WI38 (cell line): ENCODE results near the gene LYL1.

Experiments used
- H3K4me3 ChIP-seq: 2 replicates; pipeline ENCODE4 v1.5.1; 2011; ENCODE audit warnings: low read depth, mild to moderate bottlenecking, control low read depth, low read length
- TF ChIP-seq, protein P1 (sequence below): IDR thresholded peaks from 2 replicates; pipeline ENCODE4 v1.5.1; 2012; ENCODE audit warnings: low read depth, mild to moderate bottlenecking, control low read depth, low read length

Gene LYL1

DNA sequence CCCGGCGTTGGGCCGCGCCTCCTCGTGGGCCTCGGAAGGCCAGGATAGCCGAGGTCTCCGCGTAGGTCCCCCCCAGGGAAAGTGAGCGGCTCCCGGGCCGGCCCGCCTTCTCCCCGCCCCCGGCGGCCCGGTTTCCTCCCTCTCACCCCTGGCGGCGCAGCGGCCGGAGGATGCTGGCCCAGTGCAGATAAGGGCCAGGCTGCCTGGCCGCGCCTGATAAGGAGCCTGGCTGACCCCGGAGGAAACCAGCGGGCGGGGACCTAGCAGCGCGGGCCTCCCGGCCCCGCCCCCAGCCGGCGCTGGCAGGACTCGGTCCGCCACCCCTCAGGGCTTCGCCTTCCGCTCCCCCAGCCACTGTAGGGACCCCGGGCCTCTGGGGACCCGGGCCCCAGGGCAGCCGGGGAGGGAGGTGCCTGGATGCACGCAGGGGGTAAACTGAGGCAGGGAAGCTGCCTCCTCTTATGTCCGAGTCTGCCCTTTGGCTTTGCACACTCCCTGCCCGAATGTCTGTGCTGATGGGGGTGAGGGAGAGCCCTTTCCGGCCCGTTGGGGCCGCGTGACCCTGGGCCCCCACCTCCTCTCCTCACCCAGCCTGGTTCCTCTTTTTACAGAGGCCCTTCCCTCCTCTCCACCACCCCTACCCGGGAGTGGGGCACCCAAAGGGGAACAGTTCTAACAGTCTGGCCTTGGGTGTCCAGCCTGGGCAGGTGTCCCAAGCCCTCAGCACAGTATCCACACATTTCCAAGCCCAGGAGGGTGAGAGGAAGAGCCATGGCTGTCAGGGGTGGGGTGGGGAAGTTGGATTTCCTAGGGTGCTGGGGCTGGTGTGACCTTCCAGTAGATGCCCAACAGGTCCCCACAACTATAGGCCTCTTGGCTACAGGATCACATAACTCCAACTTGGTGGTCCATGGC is at the start of gene LYL1:
Gene LYL1, minus strand, starts transcription at position 193 of the 915 bp plus-strand sequence. CDS start 1,687 bp downstream, outside the sequence.
- TF ChIP-seq, protein P1, sequence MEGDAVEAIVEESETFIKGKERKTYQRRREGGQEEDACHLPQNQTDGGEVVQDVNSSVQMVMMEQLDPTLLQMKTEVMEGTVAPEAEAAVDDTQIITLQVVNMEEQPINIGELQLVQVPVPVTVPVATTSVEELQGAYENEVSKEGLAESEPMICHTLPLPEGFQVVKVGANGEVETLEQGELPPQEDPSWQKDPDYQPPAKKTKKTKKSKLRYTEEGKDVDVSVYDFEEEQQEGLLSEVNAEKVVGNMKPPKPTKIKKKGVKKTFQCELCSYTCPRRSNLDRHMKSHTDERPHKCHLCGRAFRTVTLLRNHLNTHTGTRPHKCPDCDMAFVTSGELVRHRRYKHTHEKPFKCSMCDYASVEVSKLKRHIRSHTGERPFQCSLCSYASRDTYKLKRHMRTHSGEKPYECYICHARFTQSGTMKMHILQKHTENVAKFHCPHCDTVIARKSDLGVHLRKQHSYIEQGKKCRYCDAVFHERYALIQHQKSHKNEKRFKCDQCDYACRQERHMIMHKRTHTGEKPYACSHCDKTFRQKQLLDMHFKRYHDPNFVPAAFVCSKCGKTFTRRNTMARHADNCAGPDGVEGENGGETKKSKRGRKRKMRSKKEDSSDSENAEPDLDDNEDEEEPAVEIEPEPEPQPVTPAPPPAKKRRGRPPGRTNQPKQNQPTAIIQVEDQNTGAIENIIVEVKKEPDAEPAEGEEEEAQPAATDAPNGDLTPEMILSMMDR = no peak
- peak within 1 kb of the TSS; percentile 27; the same call in 1 of the 2 replicates for H3K4me3 ChIP-seq

DNA sequence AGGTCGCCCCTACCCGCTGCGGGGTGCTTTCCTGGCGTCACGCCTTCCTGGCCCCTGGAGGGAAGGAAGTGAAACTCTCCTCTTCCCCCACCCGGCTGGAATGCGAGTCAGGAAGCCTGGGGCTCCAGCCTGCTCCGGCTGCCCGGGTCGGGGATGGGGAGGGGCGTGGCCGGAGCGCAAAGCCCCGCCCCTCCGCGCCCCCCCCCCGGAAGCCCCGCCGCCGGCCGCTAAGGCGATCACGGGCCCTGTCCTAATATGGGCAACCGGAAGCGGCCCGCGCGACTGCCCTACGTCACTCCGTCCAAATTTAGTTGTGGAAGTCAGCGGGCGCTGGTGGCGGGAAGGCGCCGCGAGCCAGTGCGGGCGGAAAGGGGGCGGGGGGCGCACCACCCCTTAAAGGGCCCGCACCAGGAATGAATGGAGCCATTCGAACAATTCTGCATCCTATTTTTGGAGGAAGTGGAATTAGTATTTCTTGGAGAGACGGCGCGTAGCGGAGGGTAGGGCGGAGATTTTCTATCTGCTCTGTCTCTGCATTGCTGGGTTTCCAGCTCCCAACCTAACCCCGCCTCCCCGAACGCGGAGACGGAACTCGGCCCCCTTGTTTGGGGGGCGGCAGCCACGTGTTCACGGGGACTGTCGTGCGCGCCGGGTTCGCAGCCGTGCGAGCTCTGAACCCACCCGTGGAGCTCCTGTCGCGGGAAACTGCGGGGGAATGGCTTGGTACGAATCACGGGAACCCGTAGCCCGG is 49.1 kb upstream of the LYL1 start:
- H3K4me3 ChIP-seq = peak overlapping the region; percentile 81
- TF ChIP-seq, protein P1 = 0 out of 2 replicates have a peak, but pooled peaks have one; percentile 7

DNA sequence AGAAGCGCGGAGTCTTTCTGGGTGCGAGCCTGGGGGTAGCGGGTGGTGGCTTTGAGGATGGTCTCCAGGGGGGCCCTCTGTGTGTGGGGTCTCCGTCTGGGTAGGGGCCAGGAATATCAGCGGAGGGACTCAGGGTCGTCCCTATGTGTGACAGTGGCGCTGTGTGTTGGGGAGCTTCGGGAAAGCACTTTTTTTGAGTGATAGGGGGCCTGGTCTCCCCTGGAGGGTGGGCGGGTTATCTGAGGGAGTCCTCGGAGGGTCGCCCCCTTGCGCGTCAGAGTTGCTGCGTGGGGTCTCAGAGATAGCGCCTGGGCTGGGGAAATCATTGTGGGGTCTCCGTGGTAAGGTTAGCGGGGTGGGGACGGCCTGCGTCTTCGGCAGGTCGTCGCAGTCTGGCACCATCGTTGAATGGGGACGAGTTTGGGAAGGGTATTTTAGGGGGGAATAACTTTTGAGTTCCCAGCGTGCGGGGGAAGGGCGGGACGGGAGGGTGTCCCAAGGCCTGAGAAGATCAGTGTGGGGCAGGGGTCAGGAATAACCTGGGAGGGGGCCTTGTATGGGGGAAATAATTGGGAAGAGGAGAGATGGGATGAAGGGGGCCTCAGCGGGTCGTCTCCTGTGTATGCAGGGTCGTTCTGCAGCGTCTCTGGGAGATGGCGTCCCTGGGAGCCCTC is 48.4 kb upstream of the LYL1 start:
- H3K4me3 ChIP-seq = peak overlapping the region; percentile 81
- TF ChIP-seq, protein P1 = no peak

DNA sequence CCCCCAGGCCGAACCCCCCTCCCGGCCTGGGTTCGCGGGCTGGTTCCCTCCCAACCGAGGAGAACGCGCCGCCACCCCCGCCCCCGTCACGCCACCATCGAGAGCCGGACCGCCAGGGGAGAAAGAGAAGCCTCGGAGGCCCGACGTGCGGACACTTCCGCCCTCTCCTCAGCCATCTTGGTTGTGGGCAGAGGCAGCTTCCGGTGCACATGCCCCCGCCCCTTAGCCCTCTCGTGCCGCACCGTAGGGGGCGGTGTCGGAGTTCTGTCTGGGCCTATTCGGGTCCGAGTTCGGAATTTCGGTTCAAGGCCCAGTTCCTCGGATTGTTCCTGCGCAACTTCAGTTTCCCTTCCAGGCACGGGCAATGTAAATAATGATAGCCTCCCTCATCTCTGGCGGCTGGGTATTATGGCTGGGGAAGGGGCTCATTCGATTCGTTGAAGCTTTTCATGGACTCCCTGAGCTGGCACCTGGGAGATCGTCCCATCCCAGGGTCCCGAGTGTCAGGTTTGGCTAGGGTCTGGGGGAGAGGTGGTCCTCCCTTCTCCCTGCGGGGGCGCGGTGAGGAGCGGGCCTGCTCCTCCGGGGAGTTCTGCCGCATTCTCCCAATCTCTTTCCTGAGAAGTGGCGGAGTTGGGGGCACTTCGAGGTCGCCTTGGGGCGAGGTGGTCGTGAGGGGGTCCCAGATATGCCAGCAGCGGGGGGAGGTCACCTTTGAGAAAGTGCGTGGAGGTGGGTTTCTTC is 47.7 kb upstream of the LYL1 start, which contains the start of the genes IER2 and STX10:
Gene IER2, plus strand, starts transcription at position 225 of the 744 bp plus-strand sequence. CDS start 2,776 bp downstream, outside the sequence.
Gene STX10, minus strand, starts transcription at position 189 of the 744 bp plus-strand sequence. CDS start 202 bp downstream, outside the sequence.
- TF ChIP-seq, protein P1 = peak; percentile 34; the same call in 1 of the 2 replicates

DNA sequence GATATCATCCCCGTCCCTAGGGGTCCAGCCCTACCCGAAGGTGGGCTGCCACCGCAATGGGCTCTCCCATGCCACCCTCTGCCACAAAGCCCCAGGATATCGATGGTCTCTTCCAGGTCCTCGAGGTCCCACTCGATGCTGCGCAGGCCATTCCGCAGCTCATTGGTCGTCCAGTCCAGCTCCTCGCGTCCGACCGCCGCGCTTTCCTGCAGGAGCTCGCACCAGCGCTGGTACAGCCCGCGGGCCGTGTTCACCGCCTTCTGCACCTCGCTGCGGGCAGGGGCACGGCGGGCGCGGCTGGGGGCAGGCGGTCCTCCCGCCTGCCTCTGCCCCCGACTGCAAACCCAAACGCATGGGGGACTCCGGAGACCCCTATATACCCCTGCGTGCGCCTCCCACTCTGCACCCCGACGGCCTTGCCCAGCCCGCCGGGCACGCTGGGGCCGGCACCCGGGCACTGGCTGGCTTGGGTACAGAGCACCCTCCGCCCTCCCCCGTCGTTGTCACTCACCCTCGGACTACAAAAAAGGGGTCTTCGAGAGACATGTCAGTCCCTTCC is 47.0 kb upstream of the LYL1 start:
- TF ChIP-seq, protein P1 = no peak
- peak overlapping the region; percentile 81 for H3K4me3 ChIP-seq

More for the DNA sequence above, 47.7 kb upstream of the LYL1 start, which contains the start of the genes IER2 and STX10:
- peak within 1 kb of the TSS; percentile 81 for H3K4me3 ChIP-seq

DNA sequence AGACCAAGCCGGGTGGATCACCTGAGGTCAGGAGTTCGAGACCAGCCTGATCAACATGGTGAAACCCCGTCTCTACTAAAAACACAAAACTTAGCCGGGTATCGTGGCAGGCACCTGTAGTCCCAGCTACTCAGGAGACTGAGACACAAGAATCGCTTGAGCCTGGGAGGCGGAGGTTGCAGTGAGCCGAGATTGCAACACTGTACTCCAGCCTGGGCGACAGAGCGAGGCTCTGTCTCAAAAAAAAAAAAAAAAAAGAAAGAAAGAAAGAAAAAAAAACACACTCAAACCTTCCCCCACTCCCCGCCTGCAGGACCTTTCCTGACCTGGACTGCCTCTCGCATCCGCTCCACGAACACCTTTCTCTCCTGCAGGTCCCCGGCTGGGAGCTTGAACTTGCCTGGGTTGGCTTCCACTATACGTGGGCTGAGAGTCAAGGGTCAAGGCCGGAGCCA is 46.5 kb upstream of the LYL1 start:
- H3K4me3 ChIP-seq = peak overlapping the region; percentile 81
